Activated T-helper 2 cell treated with anti-CD3 and anti-CD28 coated beads, Interferon-gamma antibody, Interleukin-2, Interleukin-4, amounts not matched to agents 10 μg/mL and 5 μg/mL and 100 μg/mL, durations not matched to agents 14 hours and 24 hours and 36 hours (primary cell): Measurements from ENCODE around the gene GRXCR1. TPM values are rescaled to one million over a fixed set of nuclear protein-coding genes. Genes with fewer than 3 reads are reported as not detected.

Experiments used
- DNase-seq: peaks from one replicate; pipeline ENCODE4 v3.0.0; 2021; ENCODE audit warnings: low spot score
- H3K27ac Mint-ChIP-seq: one replicate; pipeline ENCODE4 v1.8.0; 2021; ENCODE audit warnings: mixed read lengths
- H3K27me3 Mint-ChIP-seq: one replicate; pipeline ENCODE4 v1.8.0; 2021; ENCODE audit warnings: low read depth, mixed read lengths
- H3K36me3 Mint-ChIP-seq: one replicate; pipeline ENCODE4 v1.8.0; 2021; ENCODE audit warnings: low read depth, mixed read lengths
- H3K4me1 Mint-ChIP-seq: one replicate; pipeline ENCODE4 v1.8.0; 2021; ENCODE audit warnings: low read depth, mixed read lengths
- H3K4me3 Mint-ChIP-seq: one replicate; pipeline ENCODE4 v1.8.0; 2021; ENCODE audit warnings: low read depth, mild to moderate bottlenecking, moderate library complexity, mixed read lengths
- H3K9me3 Mint-ChIP-seq: one replicate; pipeline ENCODE4 v1.8.0; 2021; ENCODE audit warnings: mixed read lengths
- intact Hi-C: fragments of 100-400 bp; cut with micrococcal nuclease; formaldehyde crosslinking; loops from one replicate; pipeline ENCODE4 v1.15.1; 2023
- total RNA-seq: library from RNA; stranded (reverse); gene quantifications from 2 replicates; pipeline ENCODE4 v1.2.3, GENCODE V29; 2022

GRXCR1 gene
- total RNA-seq: not detected in 2 replicates

- no peaks in the 10 kb centered on the region for H3K36me3 Mint-ChIP-seq
- no peak within 1 kb of the TSS for H3K4me3 Mint-ChIP-seq
- H3K27me3 Mint-ChIP-seq: no peaks in the 10 kb centered on the region
- DNase-seq: no peak
- peaks cover 2% of the 10 kb centered on the region for H3K9me3 Mint-ChIP-seq
- intact Hi-C loops: no loop called here
- no peaks in the 10 kb centered on the region for H3K4me1 Mint-ChIP-seq
- H3K27ac Mint-ChIP-seq: no peak within 1 kb of the TSS
Measured at GRCh38 chr4:42892413-42892812, at the start of gene GRXCR1. Gene GRXCR1, plus strand, starts transcription at chr4:42892713. Its CDS starts 554 bp downstream, at chr4:42893267.

- Mint-ChIP-seq H3K27ac (no peak overlapping the region), H3K9me3 (no peaks in the 10 kb centered on the region), H3K27me3 (peaks cover 3% of the 10 kb centered on the region), H3K4me1 (no peaks in the 10 kb centered on the region), H3K36me3 (no peaks in the 10 kb centered on the region), H3K4me3 (no peak overlapping the region)
- intact Hi-C loops: no loop called here
- no peak for DNase-seq
Measured at GRCh38 chr4:42843694-42844093, 48.8 kb upstream of the GRXCR1 start.

GRCh38 chr4:42844422-42845070, 48.0 kb upstream of the GRXCR1 start:
- Mint-ChIP-seq H3K4me3 (no peak overlapping the region), H3K27me3 (peaks cover 3% of the 10 kb centered on the region), H3K27ac (no peak overlapping the region), H3K9me3 (no peaks in the 10 kb centered on the region), H3K36me3 (no peaks in the 10 kb centered on the region), H3K4me1 (no peaks in the 10 kb centered on the region)
- DNase-seq: no peak
- intact Hi-C loops: no loop called here

- Mint-ChIP-seq H3K4me3 (no peak overlapping the region), H3K27ac (no peak overlapping the region), H3K36me3 (no peaks in the 10 kb centered on the region), H3K27me3 (peaks cover 3% of the 10 kb centered on the region), H3K4me1 (no peaks in the 10 kb centered on the region), H3K9me3 (peaks cover 8% of the 10 kb centered on the region)
- no peak for DNase-seq
- intact Hi-C loops: no loop called here
Measured at GRCh38 chr4:42845586-42845985, 46.9 kb upstream of the GRXCR1 start.

- peaks cover 7% of the 10 kb centered on the region for H3K27me3 Mint-ChIP-seq
- no peak overlapping the region for H3K27ac Mint-ChIP-seq
- no peaks in the 10 kb centered on the region for H3K9me3 Mint-ChIP-seq
- no peaks in the 10 kb centered on the region for H3K4me1 Mint-ChIP-seq
- intact Hi-C loops: no loop called here
- no peaks in the 10 kb centered on the region for H3K36me3 Mint-ChIP-seq
- no peak for DNase-seq
- no peak overlapping the region for H3K4me3 Mint-ChIP-seq
Measured at GRCh38 chr4:42855779-42856178, 36.7 kb upstream of the GRXCR1 start.

- no peaks in the 10 kb centered on the region for H3K4me1 Mint-ChIP-seq
- peak; percentile 21 for DNase-seq
- H3K27me3 Mint-ChIP-seq: no peaks in the 10 kb centered on the region
- intact Hi-C loops: loop anchor here (1.0 to 5.0 kb wide), 2 partner anchors 297 to 583 kb away; no protein-coding TSS in a partner anchor
- H3K27ac Mint-ChIP-seq: no peak overlapping the region
- H3K4me3 Mint-ChIP-seq: no peak overlapping the region
- H3K36me3 Mint-ChIP-seq: no peaks in the 10 kb centered on the region
- H3K9me3 Mint-ChIP-seq: no peaks in the 10 kb centered on the region
Measured at GRCh38 chr4:42865572-42866189, 26.8 kb upstream of the GRXCR1 start.

- H3K4me1 Mint-ChIP-seq: no peaks in the 10 kb centered on the region
- intact Hi-C loops: no loop called here
- no peak overlapping the region for H3K27ac Mint-ChIP-seq
- H3K27me3 Mint-ChIP-seq: peaks cover 3% of the 10 kb centered on the region
- no peak for DNase-seq
- no peaks in the 10 kb centered on the region for H3K9me3 Mint-ChIP-seq
- no peak overlapping the region for H3K4me3 Mint-ChIP-seq
- no peaks in the 10 kb centered on the region for H3K36me3 Mint-ChIP-seq
Measured at GRCh38 chr4:42871261-42871660, 21.3 kb upstream of the GRXCR1 start.

- Mint-ChIP-seq H3K4me3 (no peak overlapping the region), H3K36me3 (no peaks in the 10 kb centered on the region), H3K27me3 (peaks cover 3% of the 10 kb centered on the region), H3K4me1 (no peaks in the 10 kb centered on the region), H3K9me3 (no peaks in the 10 kb centered on the region), H3K27ac (no peak overlapping the region)
- no peak for DNase-seq
- intact Hi-C loops: no loop called here
Measured at GRCh38 chr4:42871671-42872290, 20.7 kb upstream of the GRXCR1 start.

- no peak for DNase-seq
- no peaks in the 10 kb centered on the region for H3K4me1 Mint-ChIP-seq
- no peaks in the 10 kb centered on the region for H3K9me3 Mint-ChIP-seq
- H3K36me3 Mint-ChIP-seq: no peaks in the 10 kb centered on the region
- no peak overlapping the region for H3K4me3 Mint-ChIP-seq
- no peak overlapping the region for H3K27ac Mint-ChIP-seq
- intact Hi-C loops: no loop called here
- H3K27me3 Mint-ChIP-seq: peaks cover 4% of the 10 kb centered on the region
Measured at GRCh38 chr4:42878863-42879262, 13.7 kb upstream of the GRXCR1 start.

- no peak for DNase-seq
- H3K27me3 Mint-ChIP-seq: peaks cover 2% of the 10 kb centered on the region
- intact Hi-C loops: no loop called here
- H3K9me3 Mint-ChIP-seq: peaks cover 3% of the 10 kb centered on the region
- H3K4me1 Mint-ChIP-seq: no peaks in the 10 kb centered on the region
- no peak overlapping the region for H3K27ac Mint-ChIP-seq
- H3K4me3 Mint-ChIP-seq: no peak overlapping the region
- no peaks in the 10 kb centered on the region for H3K36me3 Mint-ChIP-seq
Measured at GRCh38 chr4:42881253-42881652, 11.3 kb upstream of the GRXCR1 start.

GRCh38 chr4:42891644-42892043, 869 bp upstream of the GRXCR1 start:
- Mint-ChIP-seq H3K9me3 (peaks cover 2% of the 10 kb centered on the region), H3K27ac (no peak overlapping the region), H3K4me3 (no peak overlapping the region), H3K4me1 (no peaks in the 10 kb centered on the region), H3K36me3 (no peaks in the 10 kb centered on the region), H3K27me3 (no peaks in the 10 kb centered on the region)
- DNase-seq: no peak
- intact Hi-C loops: no loop called here

- Mint-ChIP-seq H3K4me3 (no peak overlapping the region), H3K27me3 (no peaks in the 10 kb centered on the region), H3K27ac (no peak overlapping the region), H3K36me3 (no peaks in the 10 kb centered on the region), H3K4me1 (no peaks in the 10 kb centered on the region), H3K9me3 (no peaks in the 10 kb centered on the region)
- DNase-seq: no peak
- intact Hi-C loops: no loop called here
Measured at GRCh38 chr4:42895452-42895851, 2.9 kb downstream of the GRXCR1 start.

- Mint-ChIP-seq H3K27ac (no peak overlapping the region), H3K9me3 (no peaks in the 10 kb centered on the region), H3K36me3 (no peaks in the 10 kb centered on the region), H3K27me3 (no peaks in the 10 kb centered on the region), H3K4me3 (no peak overlapping the region), H3K4me1 (no peaks in the 10 kb centered on the region)
- intact Hi-C loops: no loop called here
- no peak for DNase-seq
Measured at GRCh38 chr4:42904986-42905385, 12.5 kb downstream of the GRXCR1 start.
